ENCODE measurements around the gene MRNIP. TPM values are rescaled to one million over a fixed set of nuclear protein-coding genes. Genes with fewer than 3 reads are reported as not detected.

Gene MRNIP
- total RNA-seq, 1 donor from 2014 or later = 13.1 TPM

- Histone ChIP-seq H3K27ac (replicated peaks) (no peak overlapping the region), H3K4me1 (peaks cover 17% of the 10 kb centered on the region), H3K36me3 (peaks cover 6% of the 10 kb centered on the region), H3K27me3 (ENCODE audit: low read depth) (no peaks in the 10 kb centered on the region), H3K4me3 (no peak overlapping the region), H3K9me3 (replicated peaks) (no peaks in the 10 kb centered on the region)
- intact Hi-C loops (cut with micrococcal nuclease) = no loop called here
- TF ChIP-seq CTCF (IDR thresholded peaks at IDR 0.05; ENCODE audit: borderline replicate concordance) = no peak
- DNase-seq = no peak
Observed at GRCh38 chr5:179812135-179812825, 46.3 kb downstream of the MRNIP start.

GRCh38 chr5:179806250-179807048, 52.2 kb downstream of the MRNIP start, which contains the start of gene MGAT4B:
Gene MGAT4B, minus strand, starts transcription at chr5:179806866. Its CDS starts 283 bp downstream, at chr5:179806583.
- no peaks in the 10 kb centered on the region for H3K9me3 ChIP-seq (replicated peaks)
- DNase-seq = peak; percentile 80
- intact Hi-C loops (cut with micrococcal nuclease) = no loop called here
- peaks cover 58% of the 10 kb centered on the region for H3K4me1 ChIP-seq
- H3K27ac ChIP-seq (replicated peaks) = peak within 1 kb of the TSS; percentile 95
- H3K4me3 ChIP-seq = peak within 1 kb of the TSS; percentile 94
- no peaks in the 10 kb centered on the region for H3K27me3 ChIP-seq (ENCODE audit: low read depth)
- TF ChIP-seq CTCF (IDR thresholded peaks at IDR 0.05; ENCODE audit: borderline replicate concordance) = no peak
- peaks cover under 1% of the 10 kb centered on the region for H3K36me3 ChIP-seq

- peak overlapping the region; percentile 94 for H3K4me3 ChIP-seq
- no peak for DNase-seq
- H3K27me3 ChIP-seq (ENCODE audit: low read depth) = no peaks in the 10 kb centered on the region
- intact Hi-C loops (cut with micrococcal nuclease) = no loop called here
- H3K9me3 ChIP-seq (replicated peaks) = no peaks in the 10 kb centered on the region
- peaks cover 8% of the 10 kb centered on the region for H3K36me3 ChIP-seq
- H3K4me1 ChIP-seq = peaks cover 63% of the 10 kb centered on the region
- TF ChIP-seq CTCF (IDR thresholded peaks at IDR 0.05; ENCODE audit: borderline replicate concordance) = no peak
- H3K27ac ChIP-seq (replicated peaks) = peak overlapping the region; percentile 95
Observed at GRCh38 chr5:179805529-179806249, 52.9 kb downstream of the MRNIP start.

GRCh38 chr5:179805070-179805528, 53.5 kb downstream of the MRNIP start:
- H3K27me3 ChIP-seq (ENCODE audit: low read depth) = no peaks in the 10 kb centered on the region
- H3K4me1 ChIP-seq = peaks cover 63% of the 10 kb centered on the region
- H3K36me3 ChIP-seq = peaks cover 11% of the 10 kb centered on the region
- peak overlapping the region; percentile 94 for H3K4me3 ChIP-seq
- no peaks in the 10 kb centered on the region for H3K9me3 ChIP-seq (replicated peaks)
- no peak for TF ChIP-seq CTCF (IDR thresholded peaks at IDR 0.05; ENCODE audit: borderline replicate concordance)
- DNase-seq = no peak
- intact Hi-C loops (cut with micrococcal nuclease) = no loop called here
- peak overlapping the region; percentile 95 for H3K27ac ChIP-seq (replicated peaks)

- H3K9me3 ChIP-seq (replicated peaks) = no peaks in the 10 kb centered on the region
- peaks cover 17% of the 10 kb centered on the region for H3K36me3 ChIP-seq
- no peaks in the 10 kb centered on the region for H3K27me3 ChIP-seq (ENCODE audit: low read depth)
- intact Hi-C loops (cut with micrococcal nuclease) = no loop called here
- peak overlapping the region; percentile 95 for H3K27ac ChIP-seq (replicated peaks)
- TF ChIP-seq CTCF (IDR thresholded peaks at IDR 0.05; ENCODE audit: borderline replicate concordance) = no peak
- peaks cover 63% of the 10 kb centered on the region for H3K4me1 ChIP-seq
- DNase-seq = no peak
- H3K4me3 ChIP-seq = peak overlapping the region; percentile 94
Observed at GRCh38 chr5:179804555-179804947, 54.1 kb downstream of the MRNIP start.
